Pulmonary artery endothelial cell (primary cell): ENCODE results near the gene WDR82. TPM values are rescaled to one million over a fixed set of nuclear protein-coding genes. Genes with fewer than 3 reads are reported as not detected.

Source experiments
- DNase-seq: peaks from one replicate; pipeline ENCODE4 v3.0.0-alpha.2; 2011; ENCODE audit warnings: low read depth, low spot score
- total RNA-seq: library from RNA; depleted of rRNA; stranded (reverse); fragments of >200 nt; gene quantifications from 2 replicates; pipeline ENCODE4 v1.2.3, GENCODE V29; 2014

WDR82 gene
- total RNA-seq, 1 donor from 2014 or later = 98.5 TPM

DNA sequence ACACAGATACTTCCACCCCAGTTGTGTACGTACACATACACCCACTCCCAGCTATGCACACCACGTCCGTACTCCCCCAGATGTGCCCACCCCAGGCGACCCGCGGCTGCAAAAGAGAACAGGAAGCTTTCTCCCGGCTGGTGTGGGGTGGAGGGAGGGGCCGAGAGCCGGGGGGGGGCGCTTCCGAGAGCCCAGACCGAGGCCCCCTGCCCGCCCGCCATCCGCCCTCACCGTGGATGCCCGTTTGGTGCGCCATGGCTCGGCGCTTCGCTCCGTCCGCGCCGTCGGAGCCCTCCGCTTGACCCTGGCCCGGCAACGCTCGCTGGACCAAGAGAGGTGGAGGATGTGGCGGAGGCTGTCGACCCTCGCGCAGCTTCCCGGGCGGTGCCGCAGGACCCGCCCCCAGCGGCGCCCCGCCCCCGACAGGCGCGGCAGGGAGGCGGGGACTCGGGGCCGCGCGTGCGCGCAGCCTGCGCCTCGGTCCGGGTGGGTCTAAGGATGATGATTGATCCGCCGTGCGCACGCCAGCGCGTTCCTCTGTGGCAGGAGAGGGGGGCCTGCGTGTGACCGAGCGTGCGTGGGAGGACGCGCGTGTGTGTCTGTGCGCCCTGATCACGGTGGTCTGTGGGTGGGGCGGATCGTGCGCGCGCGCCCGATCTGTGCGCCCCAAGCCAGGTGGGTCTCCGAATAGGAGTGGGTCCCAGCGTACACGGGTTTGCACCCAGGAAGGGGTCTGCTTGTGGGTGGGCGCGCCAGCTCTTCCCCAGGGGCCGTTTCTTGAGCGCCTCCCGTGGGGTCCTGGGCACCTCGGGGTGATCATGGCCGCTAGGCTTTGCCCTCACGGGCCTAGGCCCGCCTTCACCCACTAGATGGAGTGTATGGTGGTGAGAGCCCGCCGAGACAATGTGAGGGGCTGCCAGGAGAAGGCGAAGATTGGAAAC is 39.4 kb downstream of the WDR82 start, which contains the start of gene TWF2:
TWF2 (minus strand) TSS at position 398 of the 941 bp plus-strand sequence; CDS start at position 256, 142 bp downstream.
- DNase-seq = no peak

DNA sequence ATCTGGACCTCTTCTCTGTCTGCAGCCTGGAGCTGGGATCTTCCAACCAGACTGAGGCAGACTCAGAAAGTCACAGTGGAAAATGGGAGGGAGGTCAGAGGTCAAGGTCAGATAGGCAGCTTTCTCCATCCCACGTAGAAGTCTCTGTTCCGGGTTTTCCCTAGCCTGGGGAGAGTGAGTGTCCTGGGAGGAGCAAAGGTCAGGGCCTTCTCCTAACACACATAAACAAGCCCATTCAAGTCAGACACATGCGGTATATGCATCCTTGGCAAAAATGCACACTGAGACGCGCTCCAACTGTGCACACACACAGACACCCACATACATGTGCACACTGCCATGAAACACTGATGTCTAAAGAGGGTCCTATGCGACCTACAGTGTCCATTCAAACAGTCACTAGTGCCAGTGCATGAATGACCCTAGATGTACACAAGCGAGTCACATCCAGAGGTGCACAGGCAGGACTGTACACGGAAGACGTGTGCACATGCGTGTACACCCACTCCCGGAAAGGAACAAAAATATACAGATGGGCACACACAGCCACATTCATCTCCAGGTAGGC is 40.2 kb downstream of the WDR82 start:
- DNase-seq = no peak

DNA sequence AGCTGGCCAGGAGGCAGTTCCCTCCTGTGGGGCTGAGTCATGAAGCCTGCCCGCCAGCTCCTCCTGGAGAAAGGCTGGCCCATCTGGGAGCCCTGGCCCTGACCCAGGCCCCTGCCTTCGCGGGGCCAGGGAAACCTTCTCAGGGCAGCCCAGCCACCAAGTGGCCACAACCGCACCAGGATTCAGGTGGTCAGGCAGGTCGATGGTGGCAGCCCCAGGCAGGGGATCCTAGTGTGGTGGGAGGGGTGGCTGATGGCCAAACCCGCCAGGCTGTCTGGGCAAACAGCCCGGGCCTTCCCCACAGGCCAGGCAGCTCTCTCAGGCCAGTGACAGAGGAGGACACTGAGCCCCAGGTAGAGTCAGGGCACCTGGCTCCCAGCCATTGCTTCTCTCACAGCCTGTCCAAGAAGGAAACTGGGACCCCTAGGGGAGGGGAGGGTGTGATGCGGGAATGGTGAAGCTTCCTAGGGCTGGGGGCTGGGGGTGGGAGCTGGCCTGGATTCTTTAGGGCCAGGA is 40.7 kb downstream of the WDR82 start:
- DNase-seq = no peak

DNA sequence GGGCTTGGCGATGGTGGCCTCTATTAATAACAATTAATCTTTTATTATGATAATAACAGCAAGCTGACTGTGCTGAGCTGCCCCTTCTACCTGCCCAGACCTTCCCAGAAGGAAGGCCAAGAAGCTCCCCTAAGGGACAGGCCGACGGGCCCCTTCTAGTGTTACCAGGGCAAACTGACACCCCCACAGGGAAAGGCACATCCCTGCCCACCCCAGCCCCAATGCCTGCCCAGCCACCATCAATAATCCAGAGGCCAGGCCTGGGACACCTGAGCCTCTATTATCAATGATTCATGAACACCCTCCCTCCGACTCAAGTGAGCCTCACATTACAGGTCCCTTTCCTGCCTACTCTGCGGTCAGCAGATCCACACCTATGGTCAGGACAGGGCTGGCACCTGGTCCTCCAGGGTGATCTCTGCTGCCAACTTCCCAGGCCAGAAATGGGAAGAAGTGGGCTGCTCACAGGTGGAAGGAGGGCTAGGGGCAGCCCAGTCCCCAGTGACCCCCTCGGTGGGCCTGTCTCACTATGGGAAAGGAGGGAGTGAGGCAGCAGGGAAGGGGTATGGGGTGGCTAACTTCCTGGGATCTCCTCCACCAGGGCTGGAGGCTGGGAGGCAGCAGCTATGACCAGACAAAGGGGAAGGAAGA is 41.3 kb downstream of the WDR82 start:
- DNase-seq = no peak

DNA sequence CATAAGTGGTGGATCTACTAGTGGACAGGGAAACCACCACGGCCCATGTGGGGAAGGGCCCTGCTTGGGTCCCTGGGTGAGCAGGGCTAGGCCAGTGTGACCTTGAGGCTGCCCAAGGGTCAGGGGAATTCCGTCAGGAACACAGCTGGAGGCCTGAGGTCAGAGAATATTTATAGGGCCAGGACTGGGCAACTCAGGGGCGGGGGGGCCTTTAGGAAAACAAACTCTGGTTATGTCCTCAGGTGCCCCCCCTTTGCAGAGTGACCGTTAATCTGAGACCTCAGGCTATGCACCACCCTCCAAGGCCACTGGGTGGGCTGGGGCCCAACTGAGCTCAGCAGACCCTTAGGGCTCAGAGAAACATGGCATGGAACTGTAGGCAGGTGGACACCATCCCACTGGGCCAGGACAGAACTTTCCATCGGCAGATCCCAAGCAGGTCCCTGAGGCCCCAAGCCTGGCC is 42.0 kb downstream of the WDR82 start:
- DNase-seq = no peak

DNA sequence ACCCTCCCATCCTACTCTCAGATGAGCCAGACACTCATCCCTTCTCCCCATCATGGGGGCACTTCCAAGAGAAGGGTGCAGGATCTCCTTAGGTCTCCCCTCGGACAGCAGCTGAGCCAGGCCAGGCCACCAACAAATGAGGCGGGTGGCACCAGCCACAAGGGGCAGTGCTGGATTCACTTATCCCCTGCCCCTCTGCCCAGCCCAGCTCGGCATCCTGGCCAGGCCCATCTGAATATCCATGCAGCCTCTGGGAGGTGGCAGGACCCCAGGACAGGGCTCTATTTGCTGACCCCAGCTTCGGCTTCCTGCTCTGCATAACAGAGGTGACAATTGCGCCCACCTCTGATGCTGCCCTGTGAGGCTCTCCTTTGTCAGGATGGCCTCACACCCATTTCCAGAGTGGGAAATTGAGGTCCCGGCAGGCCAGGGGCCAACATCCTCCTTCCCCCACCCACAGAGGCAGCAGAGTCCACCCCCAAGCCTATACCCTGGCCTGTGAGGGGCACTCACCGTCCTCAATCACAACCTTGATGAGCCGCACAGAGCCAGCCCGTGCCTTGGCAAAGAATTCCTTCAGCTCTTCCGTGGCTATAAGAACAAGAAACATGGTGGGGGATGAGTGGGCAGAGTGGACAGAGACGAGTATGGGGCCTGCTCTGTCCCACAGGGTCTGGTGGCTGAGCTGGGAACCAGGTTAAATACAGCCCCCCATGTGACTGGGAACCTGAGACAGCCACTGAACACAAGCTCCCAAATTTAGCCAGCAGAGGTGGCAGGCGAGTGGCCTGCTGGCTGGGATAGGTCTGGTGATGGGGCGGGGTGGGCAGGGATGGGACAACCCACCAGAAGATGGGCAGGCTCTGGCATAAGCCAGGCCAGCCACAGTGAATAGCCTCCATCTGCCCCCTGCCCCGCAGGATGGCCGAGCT is 43.7 kb downstream of the WDR82 start:
- no peak for DNase-seq

DNA sequence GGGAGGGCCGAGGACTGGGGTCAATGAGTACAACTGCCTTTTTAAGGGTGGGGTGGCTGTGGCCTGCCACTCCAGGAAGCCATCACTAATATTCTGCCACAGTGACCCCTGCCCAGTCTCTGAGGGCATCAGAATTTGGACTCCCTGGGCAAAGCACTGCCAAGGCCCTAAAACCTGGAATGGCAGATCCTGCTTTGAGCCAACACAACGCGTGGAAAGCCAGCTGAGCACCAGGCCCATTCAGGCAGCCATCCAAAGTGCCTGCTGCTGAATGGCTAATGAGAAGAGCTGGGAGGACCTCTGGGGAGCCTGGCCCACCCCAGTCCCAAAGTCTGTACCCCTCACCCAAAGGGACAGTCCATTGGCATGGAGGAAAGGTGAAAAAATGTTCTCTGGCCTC is 44.5 kb downstream of the WDR82 start:
- DNase-seq = no peak

DNA sequence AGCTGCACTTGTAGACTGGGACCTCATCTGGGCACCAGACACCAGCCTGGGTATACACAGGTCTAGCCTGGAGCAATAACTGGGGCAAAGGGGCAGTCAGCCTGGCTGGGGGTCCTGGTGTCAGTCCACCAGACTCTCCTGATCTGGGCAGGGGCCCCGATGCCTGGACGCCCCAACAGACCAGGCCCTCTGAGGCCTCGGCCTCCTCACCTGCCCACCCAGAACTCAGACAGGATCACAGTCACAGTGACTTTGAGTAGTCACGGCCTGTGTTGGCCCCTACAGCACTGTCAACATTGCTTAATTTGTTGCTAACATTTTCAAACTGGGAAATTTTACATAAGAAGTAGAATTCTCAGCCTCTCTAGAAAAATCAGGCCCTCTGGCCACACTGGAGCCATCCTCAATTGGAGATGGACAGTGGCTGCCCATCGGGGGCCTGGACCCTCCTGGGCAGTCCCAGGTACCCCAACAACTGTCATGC is 45.3 kb downstream of the WDR82 start:
- no peak for DNase-seq

DNA sequence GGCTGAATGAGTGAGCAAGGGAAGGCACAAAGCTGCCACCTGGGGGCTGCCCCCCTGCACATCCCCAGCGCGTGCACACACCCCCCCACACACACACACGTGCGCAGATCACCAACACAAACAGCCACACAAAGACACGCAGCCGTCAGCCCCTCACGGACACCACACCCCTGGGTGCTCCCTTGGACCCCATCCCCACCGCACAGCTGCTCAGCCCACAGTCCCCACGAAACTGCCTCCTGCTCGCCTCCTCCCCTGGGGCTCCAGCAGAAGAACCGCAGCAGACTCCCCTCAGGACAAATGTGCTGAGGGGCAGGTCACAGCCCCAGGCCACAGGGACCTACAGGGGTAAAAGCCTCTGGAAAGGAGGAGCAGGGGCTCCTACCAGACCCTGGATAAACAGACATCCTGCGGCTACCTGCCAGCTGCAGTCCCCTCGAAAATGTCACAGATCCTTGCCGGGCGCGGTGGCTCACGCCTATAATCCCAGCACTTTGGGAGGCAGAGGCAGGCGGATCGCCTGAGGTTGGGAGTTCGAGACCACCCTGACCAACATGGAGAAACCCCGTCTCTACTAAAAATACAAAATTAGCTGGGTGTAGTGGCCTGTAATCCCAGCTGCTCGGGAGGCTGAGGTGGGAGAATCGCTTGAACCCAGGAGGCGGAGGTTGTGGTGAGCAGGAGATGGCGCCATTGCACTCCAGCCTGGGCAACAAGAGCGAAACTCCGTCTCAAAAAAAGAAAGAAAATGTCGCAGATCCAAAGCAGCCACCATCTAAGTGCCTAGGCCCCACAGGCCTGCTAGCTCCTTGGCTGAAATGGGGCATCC is 46.0 kb downstream of the WDR82 start:
- no peak for DNase-seq

DNA sequence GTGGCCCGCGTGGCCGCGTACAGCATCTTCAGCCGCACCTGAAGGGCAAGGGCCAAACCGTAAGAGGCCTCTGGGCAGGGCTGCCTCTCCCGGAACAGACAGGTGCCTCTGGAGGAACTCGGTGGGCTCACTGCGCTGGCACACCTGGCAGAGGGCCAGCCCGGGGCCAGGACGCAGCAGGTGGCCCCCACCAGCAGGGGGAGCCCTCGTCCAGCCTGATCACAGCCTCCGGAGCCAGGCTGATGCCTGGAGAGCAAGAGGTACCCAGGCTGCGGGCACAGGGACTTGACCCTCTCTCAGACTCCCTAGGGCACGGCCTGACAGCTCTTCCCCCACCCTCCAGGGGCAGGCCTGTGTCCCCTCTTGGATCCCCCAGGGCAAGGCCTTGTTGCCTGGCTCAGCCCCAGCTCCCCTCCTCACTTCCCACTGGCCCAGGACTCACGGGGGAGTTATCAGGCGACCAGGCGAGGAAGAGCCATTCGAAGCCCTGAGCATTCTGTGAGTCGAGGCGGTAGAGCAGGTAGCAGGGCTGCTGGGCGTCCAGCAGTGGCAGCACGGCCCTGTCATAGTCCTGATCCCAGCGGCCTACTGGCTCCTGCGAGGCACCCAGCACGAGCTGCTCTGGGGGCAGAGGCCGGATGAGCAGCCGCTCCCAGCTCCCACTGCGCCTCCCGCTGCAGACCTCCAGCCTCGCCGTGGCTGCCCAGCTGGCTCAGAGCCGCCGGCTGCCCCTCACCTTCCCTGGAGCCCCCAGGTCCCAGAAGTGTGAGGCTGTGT is 46.8 kb downstream of the WDR82 start:
- DNase-seq = no peak

DNA sequence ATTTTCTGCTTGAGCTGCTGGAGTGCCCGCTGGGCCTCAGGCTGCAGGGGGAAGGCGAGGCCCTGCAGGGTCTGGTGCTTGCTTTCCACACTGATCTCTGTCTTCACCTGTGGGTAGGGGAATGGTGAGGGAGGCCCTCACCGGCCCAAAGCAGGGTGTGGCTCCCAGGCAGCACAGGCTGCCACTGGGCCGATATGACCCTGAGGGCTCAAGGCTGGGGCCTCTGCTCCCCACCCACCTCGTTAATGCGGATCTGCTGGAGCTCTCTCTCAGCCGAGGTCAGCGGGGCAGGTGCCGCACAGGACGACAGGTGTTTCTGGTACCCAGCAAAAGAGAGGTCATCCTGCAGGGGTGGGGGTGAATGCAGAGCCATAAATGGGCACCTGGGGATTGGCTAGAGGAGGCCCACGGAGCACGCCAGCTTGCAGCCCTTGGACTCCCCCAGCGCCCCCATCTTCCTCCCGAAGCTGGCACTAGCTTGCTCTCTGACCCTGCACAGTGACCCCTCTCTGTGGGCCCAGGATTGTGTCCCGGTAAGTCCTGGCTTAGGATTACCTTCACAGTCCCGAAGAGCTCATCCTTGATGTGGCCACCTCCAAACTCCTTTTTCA is 47.5 kb downstream of the WDR82 start:
- DNase-seq = no peak

DNA sequence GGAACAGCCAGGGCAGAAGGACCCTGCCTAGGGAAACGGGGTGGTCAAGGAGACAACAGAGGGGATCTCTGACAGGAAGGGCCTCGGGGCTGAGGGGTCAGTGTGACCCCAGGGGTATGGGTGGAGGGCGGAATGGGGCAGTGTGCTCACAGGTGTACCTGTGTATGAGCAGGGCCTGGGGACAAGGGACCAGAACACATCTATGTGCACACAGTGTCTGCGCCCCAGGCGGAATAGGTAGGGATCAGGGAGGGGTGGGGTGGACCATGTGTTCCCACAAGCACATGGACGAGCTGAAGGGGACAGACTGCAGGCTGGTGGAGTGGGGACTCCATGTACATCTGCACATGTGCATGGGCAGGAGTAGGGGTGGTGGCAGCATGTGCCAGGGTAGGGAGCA is 48.0 kb downstream of the WDR82 start:
- DNase-seq = no peak

DNA sequence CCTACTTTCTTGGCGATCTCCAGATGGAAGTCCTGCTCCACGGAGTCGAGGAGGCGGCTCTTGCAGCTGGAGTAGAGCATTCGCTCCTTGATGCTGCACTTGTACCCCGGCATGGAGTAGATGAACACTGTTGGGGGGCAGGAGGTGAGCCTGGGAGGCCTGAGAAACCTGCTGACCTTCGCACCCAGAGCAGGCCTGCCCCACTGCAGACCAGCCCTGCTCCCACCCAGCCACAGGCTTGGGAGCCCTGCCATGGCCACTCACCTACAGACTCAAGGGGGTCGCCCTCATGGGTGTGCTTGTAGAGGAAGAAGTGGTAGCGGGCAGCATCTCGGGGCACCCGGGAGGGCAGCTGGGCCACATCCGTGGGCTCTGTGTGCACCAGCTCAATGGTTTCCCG is 48.8 kb downstream of the WDR82 start:
- no peak for DNase-seq

DNA sequence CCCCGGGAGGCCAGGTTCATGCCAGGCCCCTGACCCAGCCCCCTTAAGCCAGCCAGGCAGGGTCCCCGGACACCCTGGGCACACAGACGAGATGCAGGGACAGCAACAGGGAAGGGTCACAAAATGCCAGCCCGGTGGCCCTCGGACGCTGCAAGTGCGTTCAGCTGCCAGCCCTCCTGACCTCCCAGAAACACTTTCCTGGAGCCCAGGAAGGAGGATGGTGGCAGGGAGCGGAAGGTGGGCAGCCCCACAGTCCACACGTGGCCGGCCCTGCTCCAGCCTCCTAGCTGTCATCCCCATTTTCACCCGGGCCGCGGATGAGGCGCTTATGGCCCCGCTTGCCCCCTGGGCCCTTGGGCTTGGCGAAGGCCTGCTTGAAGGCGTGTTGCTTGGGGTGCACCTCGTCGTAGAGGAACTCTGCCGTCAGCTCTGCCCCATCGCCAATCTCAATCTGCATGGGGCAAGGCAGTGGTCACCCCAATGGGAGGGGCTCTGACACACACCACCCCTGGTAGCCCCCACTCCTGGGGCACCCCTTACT is 49.6 kb downstream of the WDR82 start:
- no peak for DNase-seq

DNA sequence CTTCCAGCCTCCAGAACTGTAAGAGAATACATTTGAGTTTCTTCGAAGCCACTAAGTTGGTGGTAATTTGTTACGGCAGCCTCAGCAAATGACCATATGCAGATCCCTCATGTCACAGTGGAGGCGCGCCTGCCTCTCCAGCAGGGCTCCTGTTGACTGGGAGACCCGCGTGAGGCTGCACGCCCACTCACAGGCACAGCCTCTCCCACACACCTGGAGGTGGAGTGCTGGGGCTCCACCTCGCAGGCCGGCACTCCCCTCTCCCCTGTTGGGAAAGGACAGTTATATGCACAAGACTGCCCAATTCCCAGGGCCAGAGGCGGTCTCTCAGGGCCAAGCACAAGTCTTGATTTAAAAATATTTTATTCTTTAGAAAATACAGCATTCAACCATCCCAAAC is 50.2 kb downstream of the WDR82 start:
- DNase-seq = no peak

DNA sequence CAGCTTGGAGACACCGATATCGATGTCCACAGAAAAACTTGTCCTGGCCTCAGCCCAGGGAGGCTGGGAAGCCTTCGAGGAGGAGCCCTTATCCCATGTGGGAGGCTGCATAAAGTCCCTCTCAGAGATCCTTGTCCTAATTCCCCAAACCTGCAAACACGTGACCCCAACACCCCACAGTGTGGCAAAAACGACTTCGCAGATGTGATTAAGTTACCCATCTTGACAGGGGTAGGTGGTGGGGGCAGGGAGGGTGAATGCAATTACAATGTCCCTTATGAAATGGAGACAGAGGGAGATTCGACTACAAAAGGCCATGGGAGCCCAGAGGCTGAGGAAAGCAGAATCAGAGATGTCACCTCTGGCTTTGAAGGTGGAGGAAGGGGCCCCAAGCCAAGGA is 50.7 kb downstream of the WDR82 start:
- DNase-seq = no peak

DNA sequence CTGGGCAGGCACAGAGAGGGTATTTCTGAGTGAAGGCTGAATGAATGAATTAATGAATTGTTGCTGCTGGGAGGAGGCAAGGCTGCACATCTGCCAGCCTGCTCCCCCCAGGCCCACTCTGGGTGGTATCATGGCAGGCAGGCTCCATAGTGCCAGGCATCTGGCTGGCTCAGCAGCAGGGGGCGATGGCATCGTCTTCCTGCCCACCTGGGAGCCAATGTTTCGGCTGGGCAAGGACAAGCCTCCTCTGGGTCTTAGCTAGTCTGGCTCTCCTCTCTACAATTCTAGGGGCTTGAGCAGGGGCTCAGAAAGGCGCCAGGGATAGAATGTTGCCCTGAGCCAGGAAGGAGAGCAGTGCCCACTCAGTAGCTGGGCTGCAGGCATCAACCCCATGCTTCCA is 51.3 kb downstream of the WDR82 start:
- DNase-seq = no peak

DNA sequence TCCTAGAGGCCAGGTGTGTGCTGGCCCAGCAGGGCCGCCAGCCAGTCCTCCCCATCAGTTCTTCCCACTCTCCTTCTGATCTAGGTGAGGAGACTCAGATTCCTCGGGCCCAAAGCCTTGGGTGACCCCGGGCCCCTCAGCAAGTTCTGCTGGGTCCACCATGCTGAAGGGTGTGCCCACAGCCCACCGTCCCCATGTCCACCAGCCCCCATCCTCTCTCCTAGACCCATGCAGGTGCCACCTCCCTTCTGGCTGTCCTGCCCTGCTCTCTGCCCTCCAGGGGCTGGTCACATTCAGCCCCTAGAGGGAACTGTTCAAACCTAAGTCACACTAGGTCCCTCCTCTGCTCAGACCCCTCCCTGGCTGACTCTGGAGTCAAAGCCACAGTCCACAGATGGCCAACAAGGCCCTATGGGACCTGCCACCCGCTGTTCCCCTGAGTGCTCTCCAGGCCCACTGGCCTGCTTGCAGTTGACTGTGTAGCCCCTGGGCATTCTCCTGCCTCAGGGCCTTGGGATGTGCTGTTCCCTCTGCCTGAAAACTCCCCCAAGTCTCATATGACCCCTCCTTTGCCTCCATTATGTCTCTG is 52.1 kb downstream of the WDR82 start:
- DNase-seq = no peak
